NCI-H748 (cell line): ENCODE measurements around the gene SPDYE3.
"Not testable (repeated sequence)": the region's sequence is repeated elsewhere in the genome, so short reads cannot be mapped to it uniquely, and the experiment has no call there.

Experiments
- DNase-seq: peaks from one replicate; lab custom pipeline; 2025; ENCODE audit not compliant: unreplicated experiment; lab: John Stamatoyannopoulos, UW

Gene SPDYE3, protein sequence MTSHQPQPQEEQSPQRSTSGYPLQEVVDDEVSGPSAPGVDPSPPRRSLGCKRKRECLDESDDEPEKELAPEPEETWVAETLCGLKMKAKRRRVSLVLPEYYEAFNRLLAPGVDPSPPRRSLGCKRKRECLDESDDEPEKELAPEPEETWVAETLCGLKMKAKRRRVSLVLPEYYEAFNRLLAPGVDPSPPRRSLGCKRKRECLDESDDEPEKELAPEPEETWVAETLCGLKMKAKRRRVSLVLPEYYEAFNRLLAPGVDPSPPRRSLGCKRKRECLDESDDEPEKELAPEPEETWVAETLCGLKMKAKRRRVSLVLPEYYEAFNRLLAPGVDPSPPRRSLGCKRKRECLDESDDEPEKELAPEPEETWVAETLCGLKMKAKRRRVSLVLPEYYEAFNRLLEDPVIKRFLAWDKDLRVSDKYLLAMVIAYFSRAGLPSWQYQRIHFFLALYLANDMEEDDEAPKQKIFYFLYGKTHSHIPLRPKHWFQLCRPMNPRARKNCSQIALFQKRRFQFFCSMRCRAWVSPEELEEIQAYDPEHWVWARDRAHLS

GRCh38 chr7:100307402-100307801, at the start of gene SPDYE3:
Gene SPDYE3 (plus strand): TSS chr7:100307702. CDS start chr7:100307886, 184 bp downstream.
- not testable (repeated sequence) for DNase-seq

GRCh38 chr7:100259984-100260383, 47.5 kb upstream of the SPDYE3 start:
- DNase-seq, result not testable (repeated sequence)

- DNase-seq, result not testable (repeated sequence)
Measured at GRCh38 chr7:100262896-100263295, 44.6 kb upstream of the SPDYE3 start.

DNA sequence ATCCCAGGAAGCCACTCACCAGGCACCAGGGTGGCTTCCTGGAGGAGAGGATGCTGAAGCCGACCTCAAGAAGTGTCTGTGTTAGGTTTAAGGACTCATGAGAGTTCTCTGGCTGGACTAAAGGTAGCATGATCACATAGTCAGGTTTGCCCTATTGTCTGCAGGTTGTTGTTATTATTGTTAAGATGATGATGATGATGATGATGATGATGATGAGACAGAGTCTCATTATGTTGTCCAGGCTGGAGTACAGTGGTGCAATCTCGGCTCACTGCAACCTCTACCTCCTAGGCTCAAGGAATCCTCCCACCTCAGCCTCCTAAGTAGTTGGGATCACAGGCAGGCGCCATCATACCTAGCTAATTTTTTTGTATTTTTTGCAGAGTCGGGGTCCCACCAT, 43.3 kb upstream of the SPDYE3 start:
- DNase-seq, result not testable (repeated sequence)

DNA sequence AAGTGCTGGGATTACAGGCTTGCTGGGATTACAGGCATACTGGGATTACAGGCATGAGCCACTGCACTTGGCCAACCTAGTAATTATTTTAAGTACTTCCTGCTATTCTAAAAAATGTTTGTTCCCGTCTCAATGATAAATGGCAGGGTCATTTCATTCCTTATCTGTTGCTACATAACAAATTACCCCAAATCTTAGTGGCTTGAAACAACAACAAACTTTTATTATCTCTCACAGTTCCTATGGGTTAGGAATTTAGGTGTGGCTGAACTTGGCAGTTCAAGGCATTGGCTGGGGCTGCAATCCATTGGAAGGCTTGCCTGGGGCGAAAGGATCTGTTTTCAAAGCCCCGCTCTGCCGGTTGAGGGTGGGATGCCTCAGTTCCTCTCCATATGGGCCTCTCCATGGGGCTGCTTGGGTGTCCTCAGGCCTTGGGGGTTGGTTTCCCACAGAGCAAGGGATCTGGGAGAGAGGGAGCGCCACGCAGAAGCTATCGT, 42.8 kb upstream of the SPDYE3 start:
- DNase-seq, result not testable (repeated sequence)

DNA sequence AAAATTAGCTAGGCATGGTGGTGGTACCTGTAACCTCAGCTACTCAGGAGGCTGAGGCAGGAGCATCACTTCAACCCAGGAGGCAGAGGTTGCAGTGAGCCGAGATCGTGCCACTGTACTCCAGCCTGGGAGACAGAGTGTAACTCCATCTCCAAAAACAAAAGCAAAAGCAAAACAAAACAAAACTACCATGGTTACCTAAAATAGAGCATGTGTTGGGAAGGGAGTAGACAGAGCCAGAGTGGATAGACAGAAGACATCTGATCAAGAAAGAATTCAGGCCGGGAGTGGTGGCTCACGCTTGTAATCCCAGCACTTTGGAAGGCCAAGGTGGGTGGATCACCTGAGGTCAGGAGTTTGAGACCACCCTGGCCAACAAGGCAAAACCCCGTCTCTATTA, 41.7 kb upstream of the SPDYE3 start:
- not testable (repeated sequence) for DNase-seq

- no peak for DNase-seq
Measured at GRCh38 chr7:100266576-100267354, 40.7 kb upstream of the SPDYE3 start.

DNA sequence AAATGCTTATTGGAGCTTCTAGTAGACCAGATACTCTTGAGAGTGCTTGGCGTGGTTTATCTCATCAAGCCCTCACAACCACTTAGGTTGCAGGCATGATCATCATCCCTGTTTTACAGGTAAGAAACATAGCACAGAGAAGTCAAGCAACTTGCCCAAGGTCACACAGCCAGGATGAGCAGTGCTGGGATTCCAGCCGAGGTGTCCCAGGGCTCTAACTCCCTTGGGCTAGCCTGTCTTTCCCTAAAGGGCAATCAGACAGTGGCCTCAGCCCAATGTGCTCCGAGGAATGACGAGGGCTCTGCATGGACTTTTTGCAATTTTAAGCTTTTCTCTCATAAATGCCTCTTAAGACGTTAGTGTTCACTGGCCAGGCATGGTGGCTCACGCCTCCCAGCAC, 39.9 kb upstream of the SPDYE3 start:
- no peak for DNase-seq

DNA sequence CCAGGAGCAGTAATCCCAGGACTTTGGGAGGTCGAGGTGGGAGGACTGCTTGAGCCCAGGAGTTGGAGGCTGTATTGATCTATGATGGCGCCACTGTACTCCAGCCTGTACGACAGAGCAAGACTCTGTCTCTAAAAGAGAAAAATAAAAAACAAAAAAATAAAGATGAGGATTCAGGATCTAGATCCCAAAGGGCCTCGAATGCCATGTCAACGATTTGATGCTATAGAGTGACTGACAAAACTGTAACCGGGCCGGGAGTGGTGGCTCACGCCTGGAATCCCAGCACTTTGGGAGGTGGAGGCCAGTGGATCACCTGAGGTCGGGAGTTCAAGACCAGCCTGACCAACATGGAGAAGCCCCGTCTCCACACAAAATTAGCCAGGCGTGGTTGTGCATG, 38.6 kb upstream of the SPDYE3 start:
- DNase-seq, result not testable (repeated sequence)

DNA sequence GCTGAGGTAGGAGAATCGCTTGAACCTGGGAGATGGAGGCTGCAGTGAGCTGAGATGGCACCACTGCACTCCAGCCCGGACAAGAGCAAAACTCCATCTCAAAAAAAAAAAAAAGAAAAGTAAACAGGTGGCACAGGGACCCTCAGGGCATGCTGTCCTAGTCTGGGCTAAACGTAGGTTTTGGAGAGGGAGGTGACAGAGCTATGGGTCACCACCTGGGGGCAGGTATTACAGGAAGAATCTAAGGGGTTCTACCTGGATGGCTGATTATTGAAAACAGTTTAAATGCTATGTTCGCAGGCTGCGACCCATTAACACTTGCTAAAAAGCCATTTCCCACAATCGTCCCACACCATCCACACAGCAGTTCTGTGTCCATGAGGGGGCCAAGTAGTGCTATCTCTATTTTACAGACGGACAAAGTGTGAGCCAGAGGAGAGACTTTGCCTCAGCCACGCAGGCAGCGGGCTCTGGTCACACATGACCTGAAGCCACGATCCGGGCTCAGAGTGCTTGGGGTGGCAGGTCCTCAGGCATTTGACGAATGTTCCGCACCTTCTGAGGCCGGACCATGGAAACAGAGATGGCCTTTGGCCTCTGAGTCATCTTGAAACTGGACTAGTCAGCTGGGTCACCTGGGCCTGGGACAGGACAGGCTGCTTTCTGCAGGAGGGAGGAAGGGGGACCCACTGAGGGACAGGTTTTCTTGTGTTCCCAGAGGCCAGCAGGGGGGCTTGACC, 38.0 kb upstream of the SPDYE3 start:
- not testable (repeated sequence) for DNase-seq

DNA sequence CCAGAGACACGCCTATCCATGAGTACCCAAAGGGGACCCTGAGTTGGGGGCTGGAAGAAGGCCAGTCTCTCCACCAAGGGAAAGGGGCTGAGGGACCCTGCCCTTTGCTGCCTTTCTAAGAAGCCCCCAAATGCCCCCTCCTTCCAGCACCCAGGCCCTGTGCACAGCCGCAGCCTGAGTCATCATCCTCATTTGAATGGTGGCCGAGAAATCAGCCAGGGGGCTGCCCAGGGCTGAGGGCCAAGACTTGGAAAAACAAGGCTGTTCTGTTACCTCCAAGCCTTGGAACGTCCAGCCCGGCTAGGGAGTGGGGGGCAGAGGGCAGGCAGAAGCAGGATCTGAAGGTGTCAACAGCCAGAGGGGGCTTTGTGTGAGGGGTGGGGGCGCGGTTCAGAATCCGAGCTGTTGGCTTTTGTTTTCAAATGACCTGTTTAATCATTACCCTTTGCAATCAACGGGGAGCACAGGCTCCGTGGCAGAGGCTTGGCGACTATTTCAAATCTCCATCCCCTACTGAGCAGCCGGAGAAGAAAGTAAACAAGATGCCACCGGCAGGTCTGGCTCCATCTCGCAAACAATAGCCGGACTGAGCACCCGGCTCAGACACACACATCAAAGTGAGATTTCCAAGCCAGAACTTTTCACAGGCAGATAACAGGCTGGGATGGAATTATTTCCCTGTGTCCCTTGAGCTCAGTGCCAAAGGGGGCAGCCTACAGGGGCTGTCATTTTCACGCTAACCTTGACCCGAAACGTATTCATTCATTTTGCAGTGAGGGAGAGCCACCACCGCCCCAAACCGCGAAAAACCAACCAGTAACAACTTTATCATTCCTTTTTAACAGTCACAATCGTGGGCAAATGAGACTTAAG, 37.2 kb upstream of the SPDYE3 start:
- peak; percentile 33 for DNase-seq

DNA sequence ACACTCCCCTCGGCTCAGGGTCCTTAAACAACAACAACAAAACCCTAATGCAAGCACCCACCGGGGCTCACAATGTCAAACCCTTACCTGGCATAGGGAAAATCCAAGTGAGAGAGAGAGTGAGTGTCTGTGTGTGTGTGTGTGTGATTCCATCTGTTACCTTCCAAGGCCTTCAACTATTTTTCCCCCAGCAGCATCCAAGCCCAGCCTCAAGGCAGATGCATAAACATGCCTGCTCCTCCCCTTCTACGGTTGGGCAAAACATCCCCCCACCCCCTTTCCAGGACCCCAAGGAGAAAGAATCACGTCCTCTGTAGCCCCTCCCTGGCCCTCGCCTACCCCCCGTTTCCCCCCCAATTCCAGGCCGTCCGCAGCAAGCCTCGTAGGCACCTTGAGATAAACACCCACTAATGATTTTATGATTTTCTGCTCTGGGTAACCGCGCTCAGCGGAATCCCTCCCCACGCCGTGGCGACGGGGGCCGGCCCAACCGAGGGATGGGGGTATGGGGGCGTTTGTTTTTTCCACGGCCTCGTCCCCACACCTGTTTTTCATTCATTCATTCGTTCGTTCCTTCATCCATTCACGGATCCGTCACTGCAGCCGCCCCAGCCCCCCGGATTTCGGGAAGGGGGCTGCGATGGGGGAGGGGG, 36.4 kb upstream of the SPDYE3 start:
- DNase-seq, result peak; percentile 49

DNA sequence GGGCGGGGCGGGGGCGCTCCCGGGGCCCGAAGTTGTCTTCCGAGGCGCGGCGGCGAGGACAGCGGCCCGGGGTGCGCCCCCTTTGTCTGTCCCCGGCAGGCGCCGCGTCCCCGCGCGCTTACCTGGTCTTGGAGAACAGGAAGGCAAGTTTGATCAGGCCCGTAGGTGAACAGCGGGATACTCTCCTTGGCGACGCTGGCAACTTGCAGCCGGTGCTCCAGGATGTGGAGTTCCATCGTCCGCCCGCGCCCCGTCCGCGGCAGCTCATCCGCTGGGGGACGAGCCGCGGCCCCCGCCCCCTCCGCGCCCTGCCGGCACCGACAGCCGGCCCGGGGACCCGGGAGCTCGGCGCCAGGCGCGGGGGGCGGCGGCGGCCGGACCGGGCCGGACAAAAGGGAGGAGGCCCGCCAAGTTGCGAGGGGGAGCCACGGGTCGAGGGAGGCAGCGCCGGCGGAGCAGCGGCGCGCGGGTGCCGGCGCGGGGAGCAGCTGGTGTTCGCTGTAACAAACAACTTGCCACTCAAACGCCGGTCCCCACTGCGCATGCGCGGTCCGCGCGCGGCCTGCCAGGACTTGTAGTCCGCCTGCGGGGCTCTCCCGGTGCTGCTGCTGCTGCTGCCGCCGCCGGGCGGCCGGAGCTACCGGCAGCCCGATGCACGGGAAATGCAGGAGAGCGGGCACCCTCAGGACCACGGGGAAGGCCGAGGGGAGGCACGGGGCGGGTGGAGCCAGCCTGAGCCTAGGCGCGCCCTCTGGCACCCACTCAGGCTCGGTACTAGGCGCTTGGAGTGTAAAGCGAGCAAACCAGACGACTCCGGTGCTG, 35.6 kb upstream of the SPDYE3 start:
- peak; percentile 96 for DNase-seq

GRCh38 chr7:100272538-100272902, 35.0 kb upstream of the SPDYE3 start:
- DNase-seq, result not testable (repeated sequence)

DNA sequence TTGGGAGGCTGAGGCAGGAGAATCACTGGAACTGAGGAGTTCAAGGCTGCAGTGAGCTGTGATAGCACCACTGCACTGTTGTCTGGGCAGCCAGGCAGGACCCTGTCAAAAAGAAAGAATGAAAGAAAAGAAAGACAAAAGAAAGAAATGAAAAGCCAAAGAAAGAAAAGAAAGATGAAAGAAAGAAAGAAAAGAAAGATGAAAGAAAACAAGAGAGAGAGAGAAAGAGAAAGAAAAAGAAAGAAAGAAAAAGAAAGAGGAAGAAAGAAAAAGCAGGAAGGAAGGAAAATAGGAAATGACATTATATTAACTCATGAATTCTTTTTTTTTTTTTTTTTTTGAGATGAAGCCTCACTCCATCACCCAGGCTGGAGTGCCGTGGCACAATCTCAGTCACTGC, 32.4 kb upstream of the SPDYE3 start:
- no peak for DNase-seq

DNA sequence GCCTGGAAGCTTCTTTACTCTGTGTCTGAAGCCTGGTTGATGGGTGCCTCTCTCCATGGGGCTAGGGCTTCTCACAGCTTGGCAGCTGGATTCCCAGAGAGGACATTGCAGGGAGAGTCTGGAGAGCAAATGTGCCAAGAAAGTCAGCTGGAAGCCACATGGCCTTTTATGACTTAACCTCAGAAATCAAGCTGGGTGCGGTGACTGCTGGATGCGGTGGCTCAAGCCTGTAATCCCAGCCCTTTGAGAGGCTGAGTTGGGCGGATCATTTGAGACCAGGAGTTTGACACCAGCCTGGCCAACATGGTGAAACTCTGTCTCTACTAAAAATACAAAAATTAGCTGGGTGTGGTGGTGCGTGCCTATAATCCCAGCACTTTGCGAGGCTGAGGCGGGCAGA, 31.4 kb upstream of the SPDYE3 start:
- not testable (repeated sequence) for DNase-seq

DNA sequence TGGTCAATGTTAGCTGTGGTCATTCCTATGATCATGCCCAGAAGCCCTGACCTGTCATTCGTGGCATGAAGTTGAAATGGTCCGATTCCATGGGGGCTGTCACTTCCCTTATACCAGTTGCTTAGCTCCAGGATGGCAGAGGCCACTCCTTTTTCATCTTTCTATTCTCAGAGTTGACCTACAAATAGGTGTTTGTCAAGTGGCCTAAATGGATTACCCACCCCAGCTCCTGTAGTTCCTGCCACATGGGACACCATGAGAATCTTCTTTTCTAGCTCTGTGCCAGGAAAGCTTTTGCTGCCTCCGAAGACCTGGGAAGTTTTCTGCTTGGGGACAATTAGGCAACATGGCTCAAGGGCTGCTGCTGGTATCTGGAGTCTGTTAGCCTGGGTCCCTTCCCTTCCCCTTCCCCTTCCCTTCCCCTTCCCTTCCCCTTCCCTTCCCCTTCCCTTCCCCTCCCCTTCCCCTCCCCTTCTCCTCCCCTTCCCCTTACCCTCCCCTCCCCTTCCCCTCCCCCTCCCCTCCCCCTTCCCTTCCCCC, 25.4 kb upstream of the SPDYE3 start:
- DNase-seq, result not testable (repeated sequence)

DNA sequence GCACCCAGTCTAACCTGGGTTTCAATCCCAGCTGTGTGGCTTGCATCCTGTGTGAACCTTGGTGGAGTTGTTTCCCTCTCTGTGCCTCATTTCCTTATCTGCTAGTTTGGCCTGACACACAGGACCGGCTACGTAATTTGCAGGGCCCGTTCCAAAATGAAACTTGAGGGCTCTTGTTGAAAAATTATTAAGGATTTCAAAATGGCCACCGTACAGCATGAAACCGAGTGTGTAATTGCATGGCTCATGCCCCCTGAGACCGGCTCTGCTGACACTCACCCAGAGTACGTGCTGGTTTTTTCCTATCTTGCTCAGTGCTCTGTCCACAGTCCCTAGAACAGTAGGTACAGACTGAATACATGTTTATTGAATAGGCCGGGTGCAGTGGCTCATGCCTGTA, 24.4 kb upstream of the SPDYE3 start:
- not testable (repeated sequence) for DNase-seq
